DND-41 (cell line): ENCODE results near the gene TMEM132D.

ENCODE experiments used
- ATAC-seq: fragments of 200-7000 bp; cut with Tn5 transposase; 3 replicates; pipeline ENCODE4 v1.9.1; 2021; ENCODE audit warnings: low read depth; ENCODE audit not compliant: insufficient read depth
- DNase-seq: peaks from one replicate; pipeline ENCODE4 v3.0.0-alpha.2; 2020
- H2AFZ ChIP-seq: 2 replicates; pipeline ENCODE4 v1.6.0; 2012; ENCODE audit warnings: low read depth, low read length
- H3K27ac ChIP-seq: 2 replicates; pipeline ENCODE4 v1.5.1; 2012; ENCODE audit warnings: low read length, inconsistent platforms
- H3K27me3 ChIP-seq: fragments of 200-600 bp; sonication (generic); 2 replicates; pipeline ENCODE4 v1.6.0; 2012; ENCODE audit warnings: low read length, mild to moderate bottlenecking, inconsistent platforms; ENCODE audit not compliant: insufficient read depth, poor library complexity
- H3K36me3 ChIP-seq: 2 replicates; pipeline ENCODE4 v1.5.1; 2012; ENCODE audit warnings: low read length, inconsistent platforms; ENCODE audit not compliant: insufficient read depth
- H3K4me1 ChIP-seq: 2 replicates; pipeline ENCODE4 v1.5.1; 2012; ENCODE audit warnings: mild to moderate bottlenecking, low read length; ENCODE audit not compliant: insufficient read depth
- H3K4me2 ChIP-seq: 2 replicates; pipeline ENCODE4 v1.6.0; 2012; ENCODE audit warnings: mild to moderate bottlenecking, moderate library complexity, low read length, inconsistent platforms; ENCODE audit not compliant: insufficient read depth
- H3K4me3 ChIP-seq, 2 experiments: fragments of 200-600 bp in 1 of 2; shearing (Covaris generic) in 1 of 2; 2 replicates each; pipeline ENCODE4 v1.5.1; 2012 to 2016; ENCODE audit warnings: inconsistent platforms in 2 of 2, low read length in 2 of 2, mild to moderate bottlenecking in 2 of 2, low read depth in 1 of 2, moderate library complexity in 1 of 2
- H3K79me2 ChIP-seq: 2 replicates; pipeline ENCODE4 v1.6.0; 2012; ENCODE audit warnings: low read length, inconsistent platforms; ENCODE audit not compliant: insufficient read depth
- H3K9ac ChIP-seq: 2 replicates; pipeline ENCODE4 v1.6.0; 2012; ENCODE audit warnings: low read depth, mild to moderate bottlenecking, inconsistent platforms, low read length, moderate library complexity
- H3K9me3 ChIP-seq: 2 replicates; pipeline ENCODE4 v1.5.1; 2012; ENCODE audit warnings: low read length, moderate library complexity, mild to moderate bottlenecking, inconsistent platforms; ENCODE audit not compliant: insufficient read depth, severe bottlenecking
- H4K20me1 ChIP-seq: 2 replicates; pipeline ENCODE4 v1.6.0; 2012; ENCODE audit warnings: low read length; ENCODE audit not compliant: insufficient read depth
- CTCF ChIP-seq: IDR thresholded peaks from 2 replicates; pipeline ENCODE4 v1.5.1; 2012; ENCODE audit warnings: borderline replicate concordance, low read length, moderate library complexity, mild to moderate bottlenecking; ENCODE audit not compliant: poor library complexity, severe bottlenecking; ENCODE audit errors: extremely low read depth
- EZH2 ChIP-seq: IDR thresholded peaks from 3 replicates; pipeline ENCODE4 v1.6.1; 2012; ENCODE audit warnings: borderline replicate concordance, low read depth, mild to moderate bottlenecking, moderate library complexity, low read length, inconsistent platforms; ENCODE audit not compliant: severe bottlenecking

TMEM132D gene

GRCh38 chr12:129862561-129863175, 41.2 kb downstream of the TMEM132D start:
- Histone ChIP-seq H3K4me2 (no peak overlapping the region), H3K4me1 (no peaks in the 10 kb centered on the region), H3K79me2 (no peaks in the 10 kb centered on the region), H3K9ac (no peak overlapping the region), H3K9me3 (no peaks in the 10 kb centered on the region), H4K20me1 (no peaks in the 10 kb centered on the region), H3K27me3 (no peaks in the 10 kb centered on the region), H2AFZ (no peak overlapping the region), H3K27ac (no peak overlapping the region), H3K4me3 (no peak overlapping the region), H3K36me3 (no peaks in the 10 kb centered on the region)
- no peak for ATAC-seq
- DNase-seq, result no peak
- TF ChIP-seq EZH2 (no peak), CTCF (no peak)

- no peaks in the 10 kb centered on the region for H4K20me1 ChIP-seq
- no peak overlapping the region for H3K4me2 ChIP-seq
- H3K27ac ChIP-seq, result no peak overlapping the region
- no peaks in the 10 kb centered on the region for H3K79me2 ChIP-seq
- no peak overlapping the region for H3K9ac ChIP-seq
- no peaks in the 10 kb centered on the region for H3K36me3 ChIP-seq
- H3K27me3 ChIP-seq, result no peaks in the 10 kb centered on the region
- DNase-seq (no peak), ATAC-seq (no peak)
- H2AFZ ChIP-seq, result no peak overlapping the region
- H3K4me1 ChIP-seq, result no peaks in the 10 kb centered on the region
- TF ChIP-seq CTCF, result no peak
- TF ChIP-seq EZH2, result no peak
- no peaks in the 10 kb centered on the region for H3K9me3 ChIP-seq
- no peak overlapping the region for H3K4me3 ChIP-seq
Measured at GRCh38 chr12:129861951-129862350, 41.9 kb downstream of the TMEM132D start.

- H3K4me2 ChIP-seq, result no peak overlapping the region
- H3K4me1 ChIP-seq, result no peaks in the 10 kb centered on the region
- no peak overlapping the region for H3K4me3 ChIP-seq
- H3K9ac ChIP-seq, result no peak overlapping the region
- no peak overlapping the region for H2AFZ ChIP-seq
- DNase-seq, result no peak
- no peak overlapping the region for H3K27ac ChIP-seq
- TF ChIP-seq CTCF, result no peak
- no peak for TF ChIP-seq EZH2
- H4K20me1 ChIP-seq, result no peaks in the 10 kb centered on the region
- H3K79me2 ChIP-seq, result no peaks in the 10 kb centered on the region
- no peaks in the 10 kb centered on the region for H3K27me3 ChIP-seq
- ATAC-seq, result no peak
- no peaks in the 10 kb centered on the region for H3K36me3 ChIP-seq
- peaks cover 4% of the 10 kb centered on the region for H3K9me3 ChIP-seq
Measured at GRCh38 chr12:129854591-129854990, 49.2 kb downstream of the TMEM132D start.

GRCh38 chr12:129851296-129851695, 52.5 kb downstream of the TMEM132D start:
- no peak overlapping the region for H3K4me3 ChIP-seq
- H3K9ac ChIP-seq, result no peak overlapping the region
- no peaks in the 10 kb centered on the region for H3K36me3 ChIP-seq
- H2AFZ ChIP-seq, result no peak overlapping the region
- no peaks in the 10 kb centered on the region for H3K79me2 ChIP-seq
- no peak overlapping the region for H3K27ac ChIP-seq
- H3K27me3 ChIP-seq, result no peaks in the 10 kb centered on the region
- H4K20me1 ChIP-seq, result no peaks in the 10 kb centered on the region
- H3K4me1 ChIP-seq, result no peaks in the 10 kb centered on the region
- H3K9me3 ChIP-seq, result peaks cover 4% of the 10 kb centered on the region
- no peak overlapping the region for H3K4me2 ChIP-seq
- no peak for ATAC-seq
- DNase-seq, result no peak
- TF ChIP-seq EZH2 (no peak), CTCF (no peak)
